Lower lobe of right lung (tissue), 2 donors: ENCODE measurements around the gene BCL2. TPM values are rescaled to one million over a fixed set of nuclear protein-coding genes. Genes with fewer than 3 reads are reported as not detected.

ENCODE experiments used
- ATAC-seq, 2 donors: fragments of 200-7000 bp; cut with Tn5 transposase; one replicate each; pipeline ENCODE4 v1.9.1; 2020 to 2022; ENCODE audit warnings: mild to moderate bottlenecking in 2 of 2, moderate library complexity in 2 of 2
- DNase-seq: peaks from one replicate; pipeline ENCODE4 v3.0.0-alpha.2; 2020
- H3K27ac ChIP-seq: fragments of 200-600 bp; one replicate; pipeline ENCODE4 v1.8.0; 2022
- H3K27me3 ChIP-seq: fragments of 200-600 bp; one replicate; pipeline ENCODE4 v1.8.0; 2022; ENCODE audit warnings: low read depth
- H3K36me3 ChIP-seq: fragments of 200-600 bp; one replicate; pipeline ENCODE4 v1.8.0; 2022; ENCODE audit warnings: mild to moderate bottlenecking
- H3K4me1 ChIP-seq: fragments of 200-600 bp; one replicate; pipeline ENCODE4 v1.8.0; 2022
- H3K4me3 ChIP-seq: fragments of 200-600 bp; one replicate; pipeline ENCODE4 v1.8.0; 2022; ENCODE audit warnings: mild to moderate bottlenecking
- H3K9me3 ChIP-seq: fragments of 200-600 bp; one replicate; pipeline ENCODE4 v1.8.0; 2022
- intact Hi-C: fragments of 100-400 bp; cut with DNase I; formaldehyde crosslinking; loops from one replicate; pipeline ENCODE4 v1.11.0; 2022
- total RNA-seq: library from RNA; stranded (reverse); fragmentation: NEBNext Ultra II Directional; extraction: Animal tissue kit (Norgen Biotek cat#: 25700); gene quantifications from one replicate; pipeline ENCODE4 v1.2.1, GENCODE V29; 2021
- TF ChIP-seq, protein P1 (sequence below): fragments of 200-600 bp; IDR thresholded peaks from one replicate; pipeline ENCODE4 v1.8.0; 2022; ENCODE audit warnings: antibody characterized with exemption, mild to moderate bottlenecking
- donor health status: DM: no; HTN: yes; CAD: no; lungs with severe emphysema.

The BCL2 gene
- total RNA-seq, 1 donor from 2014 or later, result 11.0 TPM

DNA sequence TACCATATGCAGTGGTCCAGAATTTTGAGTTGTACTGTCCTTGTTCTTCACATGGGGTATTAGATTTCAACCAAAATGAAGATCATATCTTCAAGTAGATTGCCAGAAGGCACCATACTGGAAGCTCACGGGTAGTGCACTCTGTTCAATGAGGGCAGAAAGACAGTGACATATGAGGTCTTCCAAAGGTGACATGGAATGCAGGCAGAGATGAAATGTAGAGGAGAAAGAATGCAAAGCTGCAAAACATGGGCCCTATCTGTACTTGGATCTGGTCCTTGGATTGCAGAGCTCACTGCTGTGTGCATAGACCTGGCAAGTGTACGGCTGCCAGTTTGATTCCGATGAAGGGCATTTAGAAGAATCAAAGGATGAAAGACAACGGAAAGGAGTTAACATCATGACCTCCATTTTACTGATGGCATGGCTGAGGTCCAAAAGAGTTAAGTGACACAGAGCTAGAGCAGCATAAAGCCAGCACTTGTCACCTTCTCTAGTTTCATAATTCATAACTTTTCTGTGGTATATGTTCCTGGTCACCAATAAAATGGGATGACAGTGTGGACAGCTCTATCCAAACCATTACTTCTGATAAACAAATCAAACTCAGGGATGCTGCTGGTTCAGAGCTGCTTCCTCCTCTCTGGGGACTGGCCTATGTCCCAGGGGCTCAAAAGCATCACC is 64.7 kb downstream of the BCL2 start:
- TF ChIP-seq, protein P1, sequence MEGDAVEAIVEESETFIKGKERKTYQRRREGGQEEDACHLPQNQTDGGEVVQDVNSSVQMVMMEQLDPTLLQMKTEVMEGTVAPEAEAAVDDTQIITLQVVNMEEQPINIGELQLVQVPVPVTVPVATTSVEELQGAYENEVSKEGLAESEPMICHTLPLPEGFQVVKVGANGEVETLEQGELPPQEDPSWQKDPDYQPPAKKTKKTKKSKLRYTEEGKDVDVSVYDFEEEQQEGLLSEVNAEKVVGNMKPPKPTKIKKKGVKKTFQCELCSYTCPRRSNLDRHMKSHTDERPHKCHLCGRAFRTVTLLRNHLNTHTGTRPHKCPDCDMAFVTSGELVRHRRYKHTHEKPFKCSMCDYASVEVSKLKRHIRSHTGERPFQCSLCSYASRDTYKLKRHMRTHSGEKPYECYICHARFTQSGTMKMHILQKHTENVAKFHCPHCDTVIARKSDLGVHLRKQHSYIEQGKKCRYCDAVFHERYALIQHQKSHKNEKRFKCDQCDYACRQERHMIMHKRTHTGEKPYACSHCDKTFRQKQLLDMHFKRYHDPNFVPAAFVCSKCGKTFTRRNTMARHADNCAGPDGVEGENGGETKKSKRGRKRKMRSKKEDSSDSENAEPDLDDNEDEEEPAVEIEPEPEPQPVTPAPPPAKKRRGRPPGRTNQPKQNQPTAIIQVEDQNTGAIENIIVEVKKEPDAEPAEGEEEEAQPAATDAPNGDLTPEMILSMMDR, result no peak
- Histone ChIP-seq H3K36me3 (no peaks in the 10 kb centered on the region), H3K4me3 (no peak overlapping the region), H3K27ac (no peak overlapping the region), H3K9me3 (no peaks in the 10 kb centered on the region), H3K27me3 (no peaks in the 10 kb centered on the region), H3K4me1 (peaks cover 6% of the 10 kb centered on the region)
- no peak for ATAC-seq
- intact Hi-C loops, result no loop called here
- no peak for DNase-seq

DNA sequence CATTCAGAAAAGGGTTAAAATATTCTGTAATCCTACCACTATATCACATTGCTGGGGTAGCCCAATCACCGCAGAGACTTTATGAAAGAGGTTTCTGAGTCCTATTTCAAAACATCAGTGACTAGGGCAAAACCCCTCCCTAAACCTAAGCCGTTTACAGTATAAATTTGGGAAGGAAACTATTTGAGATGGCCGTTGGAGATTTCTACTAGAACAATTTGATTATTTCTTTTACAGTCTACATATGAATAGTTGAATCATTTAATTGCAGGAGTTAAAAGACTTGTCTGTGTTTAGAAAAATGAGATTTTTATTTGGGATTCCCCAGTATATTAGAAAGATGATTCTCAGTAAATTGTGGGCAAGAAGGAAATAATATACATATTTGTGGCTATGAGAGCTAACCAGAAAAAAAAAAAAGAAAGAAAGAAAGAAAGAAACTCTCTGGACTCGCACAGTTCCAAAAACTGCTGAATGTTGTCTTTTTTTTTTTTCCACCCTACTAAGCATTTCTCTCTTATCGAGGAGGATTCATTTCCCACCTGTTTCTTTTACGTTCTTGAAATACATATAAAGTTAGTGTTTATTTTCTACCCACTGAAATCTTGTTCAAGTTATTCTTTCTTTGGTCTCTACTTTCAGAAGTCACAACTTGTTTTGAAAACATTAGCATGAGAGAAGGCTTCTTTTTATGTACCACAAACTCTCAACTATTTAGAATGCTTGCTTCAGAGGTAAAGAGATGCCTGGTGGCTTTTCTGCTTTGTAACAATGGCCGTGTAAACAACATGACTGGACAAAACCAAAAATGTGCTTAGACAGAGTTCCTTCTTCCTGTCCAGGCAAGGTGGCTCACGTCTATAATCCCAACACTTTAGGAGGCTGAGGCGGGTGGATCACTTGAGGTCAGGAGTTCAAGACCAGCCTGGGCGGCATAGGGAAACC is 65.9 kb downstream of the BCL2 start:
- no peaks in the 10 kb centered on the region for H3K27me3 ChIP-seq
- TF ChIP-seq, protein P1, result no peak
- intact Hi-C loops, result no loop called here
- H3K27ac ChIP-seq, result peak overlapping the region; percentile 26
- H3K9me3 ChIP-seq, result no peaks in the 10 kb centered on the region
- no peak overlapping the region for H3K4me3 ChIP-seq
- no peak for DNase-seq
- H3K36me3 ChIP-seq, result no peaks in the 10 kb centered on the region
- peaks cover 10% of the 10 kb centered on the region for H3K4me1 ChIP-seq
- ATAC-seq, result peak; percentile 70 to 74

DNA sequence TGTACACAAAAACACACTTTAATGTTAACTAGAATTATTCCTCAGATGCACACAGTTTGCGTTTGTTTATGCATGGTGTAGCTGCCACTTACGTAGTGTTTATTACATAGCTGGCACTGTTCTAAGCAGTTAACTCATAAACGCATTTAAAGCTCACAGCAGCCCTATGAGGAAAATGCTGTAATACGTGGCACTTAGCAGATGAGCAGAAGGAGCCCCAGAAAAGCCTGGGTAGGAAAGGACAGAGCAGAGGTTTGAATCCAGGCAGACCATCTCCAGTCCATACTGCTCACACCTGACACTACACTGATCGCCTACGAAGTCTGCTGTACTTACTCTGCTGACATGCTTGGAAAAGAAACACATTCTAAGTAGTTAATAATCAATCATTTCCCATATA is 66.6 kb downstream of the BCL2 start:
- H3K4me3 ChIP-seq, result no peak overlapping the region
- DNase-seq, result no peak
- H3K9me3 ChIP-seq, result no peaks in the 10 kb centered on the region
- no peaks in the 10 kb centered on the region for H3K36me3 ChIP-seq
- H3K4me1 ChIP-seq, result peaks cover 10% of the 10 kb centered on the region
- intact Hi-C loops, result no loop called here
- peak overlapping the region; percentile 26 for H3K27ac ChIP-seq
- no peaks in the 10 kb centered on the region for H3K27me3 ChIP-seq
- peak; percentile 7 to 9 for ATAC-seq
- TF ChIP-seq, protein P1, result no peak

DNA sequence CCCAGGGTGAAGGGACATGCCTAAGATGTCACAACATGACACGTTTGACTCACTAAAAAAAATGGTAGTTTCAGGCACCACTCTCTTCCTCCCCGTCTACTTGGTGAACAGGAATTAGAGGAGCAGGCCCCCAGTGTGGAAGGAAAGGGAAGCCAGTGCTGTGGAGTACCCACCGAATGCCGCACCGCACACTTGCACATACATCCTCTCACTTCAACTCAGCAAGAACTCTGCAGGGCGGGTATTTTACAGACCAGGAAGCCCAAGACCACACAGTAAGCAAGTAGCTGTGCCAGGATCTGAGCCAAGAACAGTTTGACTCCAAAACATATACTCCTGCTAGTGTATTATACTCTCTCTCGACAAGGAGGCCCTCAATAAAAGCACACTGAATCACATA is 69.8 kb downstream of the BCL2 start:
- Histone ChIP-seq H3K27me3 (no peaks in the 10 kb centered on the region), H3K36me3 (no peaks in the 10 kb centered on the region), H3K4me3 (no peak overlapping the region), H3K27ac (peak overlapping the region; percentile 36), H3K4me1 (peaks cover 15% of the 10 kb centered on the region), H3K9me3 (no peaks in the 10 kb centered on the region)
- intact Hi-C loops, result loop anchor here (10.0 kb wide), 1 partner anchor 65 kb away; the partner anchor contains the start of gene BCL2
- DNase-seq, result peak; percentile 53
- TF ChIP-seq, protein P1, result no peak
- peak; percentile 44 to 67 for ATAC-seq

DNA sequence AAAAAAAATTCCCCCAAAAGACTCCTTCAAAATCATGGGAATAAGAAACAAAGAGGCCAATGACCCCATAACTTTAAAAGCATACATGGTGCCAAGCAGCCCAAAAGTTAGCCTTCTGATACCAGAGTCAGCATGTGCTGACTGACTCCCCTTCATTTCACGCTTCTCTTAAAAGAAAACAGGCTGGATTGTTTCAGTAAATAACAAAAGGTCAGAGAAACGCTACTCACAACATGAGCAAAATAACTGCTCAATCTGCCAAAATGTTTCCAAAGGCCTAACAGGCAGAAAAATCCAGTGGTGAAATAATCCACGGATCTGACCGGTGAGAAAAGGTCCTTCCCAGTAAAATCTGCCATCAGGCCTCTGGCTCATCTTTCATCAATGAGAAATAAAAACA is 71.6 kb downstream of the BCL2 start:
- ATAC-seq, result no peak
- intact Hi-C loops, result loop anchor here (10.0 kb wide), 1 partner anchor 67 kb away; the partner anchor contains the start of gene BCL2

More for the DNA sequence above, 71.6 kb downstream of the BCL2 start:
- H3K27ac ChIP-seq, result no peak overlapping the region
- DNase-seq, result no peak
- no peaks in the 10 kb centered on the region for H3K36me3 ChIP-seq
- H3K9me3 ChIP-seq, result no peaks in the 10 kb centered on the region
- H3K4me3 ChIP-seq, result no peak overlapping the region
- H3K27me3 ChIP-seq, result no peaks in the 10 kb centered on the region
- H3K4me1 ChIP-seq, result peaks cover 15% of the 10 kb centered on the region
- TF ChIP-seq, protein P1, result no peak
